Neural cell (in vitro differentiated cells): ENCODE results near the gene MRPL11. TPM values are rescaled to one million over a fixed set of nuclear protein-coding genes. Genes with fewer than 3 reads are reported as not detected.

Experiments used
- H2AFZ ChIP-seq: fragments of 200-600, 300-800 bp; sonication (generic), shearing (Covaris generic); 2 replicates; pipeline ENCODE4 v1.6.0; 2014; ENCODE audit warnings: low read depth, mild to moderate bottlenecking, antibody characterized with exemption, low read length, moderate library complexity
- H3F3A ChIP-seq: fragments of 200-600 bp; shearing (Covaris generic); 2 replicates; pipeline ENCODE4 v1.6.1; 2016; ENCODE audit warnings: mild to moderate bottlenecking, moderate library complexity, mixed read lengths, antibody characterized with exemption, low read length; ENCODE audit not compliant: insufficient read depth, poor library complexity, severe bottlenecking
- H3K27ac ChIP-seq: fragments of 200-600, 300-800 bp; sonication (generic), shearing (Covaris generic); 2 replicates; pipeline ENCODE4 v1.5.1; 2014; ENCODE audit warnings: mild to moderate bottlenecking, low read length, moderate library complexity
- H3K27me3 ChIP-seq: fragments of 300-800, 200-600 bp; sonication (generic), shearing (Covaris generic); 2 replicates; pipeline ENCODE4 v1.6.0; 2014; ENCODE audit warnings: mild to moderate bottlenecking, low read depth, low read length, moderate library complexity; ENCODE audit not compliant: insufficient read depth
- H3K36me3 ChIP-seq: fragments of 300-800, 200-600 bp; sonication (generic), shearing (Covaris generic); 2 replicates; pipeline ENCODE4 v1.5.1; 2014; ENCODE audit warnings: mild to moderate bottlenecking, antibody characterized with exemption, low read length, moderate library complexity; ENCODE audit not compliant: insufficient read depth
- H3K4me2 ChIP-seq: fragments of 300-800, 200-600 bp; sonication (generic), shearing (Covaris generic); 2 replicates; pipeline ENCODE4 v1.6.0; 2014; ENCODE audit warnings: mild to moderate bottlenecking, low read length
- H3K4me3 ChIP-seq: fragments of 300-800, 200-600 bp; sonication (generic), shearing (Covaris generic); 2 replicates; pipeline ENCODE4 v1.5.1; 2014; ENCODE audit warnings: mild to moderate bottlenecking, low read length, moderate library complexity
- H3K79me2 ChIP-seq: fragments of 200-600 bp; shearing (Covaris generic); replicated peaks from 2 replicates; pipeline ENCODE4 v1.6.0; 2014; ENCODE audit warnings: mild to moderate bottlenecking, low read length, moderate library complexity; ENCODE audit not compliant: insufficient read depth
- H3K9ac ChIP-seq: fragments of 300-800, 200-600 bp; sonication (generic), shearing (Covaris generic); 2 replicates; pipeline ENCODE4 v1.6.1; 2016; ENCODE audit warnings: mild to moderate bottlenecking, low read length, mixed read lengths
- H3K9me2 ChIP-seq: fragments of 200-600 bp; shearing (Covaris generic); 2 replicates; pipeline ENCODE4 v1.6.1; 2016; ENCODE audit warnings: mild to moderate bottlenecking, low read length, mixed read lengths; ENCODE audit not compliant: insufficient read depth
- H3K9me3 ChIP-seq: fragments of 200-600, 300-800 bp; sonication (generic), shearing (Covaris generic); 2 replicates; pipeline ENCODE4 v1.6.1; 2016; ENCODE audit warnings: mild to moderate bottlenecking, mixed run types, low read length, moderate library complexity, mixed read lengths
- H4K20me1 ChIP-seq: fragments of 200-600 bp; shearing (Covaris generic); 2 replicates; pipeline ENCODE4 v1.6.1; 2016; ENCODE audit warnings: mild to moderate bottlenecking, mixed run types; ENCODE audit not compliant: insufficient read depth
- EP300 ChIP-seq: fragments of 450-650 bp; conservative IDR thresholded peaks from 2 replicates; pipeline ENCODE4 v1.6.1; 2014; ENCODE audit warnings: antibody characterized with exemption, mild to moderate bottlenecking, moderate library complexity; ENCODE audit not compliant: poor library complexity, severe bottlenecking
- EZH2 ChIP-seq: fragments of 200-600, 300-800 bp; shearing (Covaris generic), sonication (generic); IDR thresholded peaks from 2 replicates; pipeline ENCODE4 v1.6.1; 2014; ENCODE audit warnings: antibody characterized with exemption, low read length, borderline replicate concordance, mild to moderate bottlenecking; ENCODE audit not compliant: insufficient read depth, poor library complexity, severe bottlenecking
- MXI1 ChIP-seq: fragments of 450-650 bp; conservative IDR thresholded peaks from 2 replicates; pipeline ENCODE4 v1.6.1; 2014; ENCODE audit warnings: antibody characterized with exemption, mild to moderate bottlenecking; ENCODE audit not compliant: poor library complexity, severe bottlenecking
- POLR2AphosphoS5 ChIP-seq: IDR thresholded peaks from 2 replicates; pipeline ENCODE4 v1.6.1; 2012
- RAD21 ChIP-seq: fragments of 450-650 bp; conservative IDR thresholded peaks from 2 replicates; pipeline ENCODE4 v1.6.1; 2014; ENCODE audit warnings: antibody characterized with exemption, mild to moderate bottlenecking, moderate library complexity
- SMC3 ChIP-seq: fragments of 450-650 bp; conservative IDR thresholded peaks from 2 replicates; pipeline ENCODE4 v1.6.1; 2014; ENCODE audit warnings: antibody characterized with exemption, mild to moderate bottlenecking, moderate library complexity; ENCODE audit not compliant: poor library complexity
- TAF1 ChIP-seq: IDR thresholded peaks from 2 replicates; pipeline ENCODE4 v1.6.1; 2012; ENCODE audit warnings: low read depth
- polyA plus RNA-seq: library from polyadenylated mRNA; depleted of rRNA; stranded (reverse); fragments of >200 nt; gene quantifications from 2 replicates; pipeline ENCODE4 v1.2.3, GENCODE V29; 2014
- TF ChIP-seq, protein P1 (sequence below): IDR thresholded peaks from 2 replicates; pipeline ENCODE4 v1.6.1; 2012; ENCODE audit warnings: borderline replicate concordance
- TF ChIP-seq, protein P2 (sequence below): fragments of 450-650 bp; IDR thresholded peaks from 2 replicates; pipeline ENCODE4 v1.5.1; 2014; ENCODE audit warnings: antibody characterized with exemption, mild to moderate bottlenecking, moderate library complexity; ENCODE audit not compliant: poor library complexity, severe bottlenecking

MRPL11 gene
- polyA plus RNA-seq, 1 donor from 2014 or later: 50.9 TPM

DNA sequence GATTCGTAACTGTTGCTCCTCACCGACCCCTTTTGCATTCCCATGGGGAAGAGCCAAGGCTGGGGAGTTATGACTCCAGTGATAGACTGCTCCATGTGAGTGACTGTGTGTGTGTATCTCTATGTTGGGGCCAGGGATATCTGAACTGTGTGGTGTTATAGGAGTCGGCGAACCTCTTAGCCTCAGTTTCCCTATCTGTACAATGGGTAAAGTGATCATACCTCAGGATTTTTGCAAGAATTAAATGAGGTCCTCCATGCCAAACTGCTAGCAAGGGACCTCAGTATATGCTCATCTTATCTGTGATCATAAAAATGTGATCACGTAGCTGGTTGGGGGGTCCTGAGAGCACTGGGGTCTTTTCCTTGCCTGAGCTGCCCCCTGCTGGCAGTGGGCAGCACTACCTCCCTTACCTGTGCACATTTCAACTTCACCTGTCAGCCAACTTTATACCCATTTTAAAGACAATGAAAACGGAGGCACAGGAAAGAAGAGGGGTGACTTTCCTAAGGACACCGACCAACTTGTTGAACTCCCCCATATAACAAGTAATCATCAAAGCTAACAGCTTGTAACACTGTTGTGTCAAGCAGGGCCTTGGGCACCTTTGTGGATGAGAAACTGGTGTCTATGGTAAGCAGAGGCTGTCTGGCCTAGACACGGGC is 40.2 kb upstream of the MRPL11 start:
- H3K4me3 ChIP-seq: peak overlapping the region; percentile 95
- H3K27ac ChIP-seq: peak overlapping the region; percentile 86
- no peaks in the 10 kb centered on the region for H3F3A ChIP-seq
- no peaks in the 10 kb centered on the region for H3K9me2 ChIP-seq
- peak overlapping the region; percentile 93 for H3K9ac ChIP-seq
- H3K4me2 ChIP-seq: peak overlapping the region; percentile 71
- H3K27me3 ChIP-seq: no peaks in the 10 kb centered on the region
- TF ChIP-seq SMC3: peak; percentile 48
- no peak for TF ChIP-seq POLR2AphosphoS5
- no peak for TF ChIP-seq TAF1
- TF ChIP-seq, protein P1, sequence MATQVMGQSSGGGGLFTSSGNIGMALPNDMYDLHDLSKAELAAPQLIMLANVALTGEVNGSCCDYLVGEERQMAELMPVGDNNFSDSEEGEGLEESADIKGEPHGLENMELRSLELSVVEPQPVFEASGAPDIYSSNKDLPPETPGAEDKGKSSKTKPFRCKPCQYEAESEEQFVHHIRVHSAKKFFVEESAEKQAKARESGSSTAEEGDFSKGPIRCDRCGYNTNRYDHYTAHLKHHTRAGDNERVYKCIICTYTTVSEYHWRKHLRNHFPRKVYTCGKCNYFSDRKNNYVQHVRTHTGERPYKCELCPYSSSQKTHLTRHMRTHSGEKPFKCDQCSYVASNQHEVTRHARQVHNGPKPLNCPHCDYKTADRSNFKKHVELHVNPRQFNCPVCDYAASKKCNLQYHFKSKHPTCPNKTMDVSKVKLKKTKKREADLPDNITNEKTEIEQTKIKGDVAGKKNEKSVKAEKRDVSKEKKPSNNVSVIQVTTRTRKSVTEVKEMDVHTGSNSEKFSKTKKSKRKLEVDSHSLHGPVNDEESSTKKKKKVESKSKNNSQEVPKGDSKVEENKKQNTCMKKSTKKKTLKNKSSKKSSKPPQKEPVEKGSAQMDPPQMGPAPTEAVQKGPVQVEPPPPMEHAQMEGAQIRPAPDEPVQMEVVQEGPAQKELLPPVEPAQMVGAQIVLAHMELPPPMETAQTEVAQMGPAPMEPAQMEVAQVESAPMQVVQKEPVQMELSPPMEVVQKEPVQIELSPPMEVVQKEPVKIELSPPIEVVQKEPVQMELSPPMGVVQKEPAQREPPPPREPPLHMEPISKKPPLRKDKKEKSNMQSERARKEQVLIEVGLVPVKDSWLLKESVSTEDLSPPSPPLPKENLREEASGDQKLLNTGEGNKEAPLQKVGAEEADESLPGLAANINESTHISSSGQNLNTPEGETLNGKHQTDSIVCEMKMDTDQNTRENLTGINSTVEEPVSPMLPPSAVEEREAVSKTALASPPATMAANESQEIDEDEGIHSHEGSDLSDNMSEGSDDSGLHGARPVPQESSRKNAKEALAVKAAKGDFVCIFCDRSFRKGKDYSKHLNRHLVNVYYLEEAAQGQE: no peak
- no peak for TF ChIP-seq MXI1
- TF ChIP-seq EZH2: no peak
- peak; percentile 45 for TF ChIP-seq RAD21
- TF ChIP-seq, protein P2, sequence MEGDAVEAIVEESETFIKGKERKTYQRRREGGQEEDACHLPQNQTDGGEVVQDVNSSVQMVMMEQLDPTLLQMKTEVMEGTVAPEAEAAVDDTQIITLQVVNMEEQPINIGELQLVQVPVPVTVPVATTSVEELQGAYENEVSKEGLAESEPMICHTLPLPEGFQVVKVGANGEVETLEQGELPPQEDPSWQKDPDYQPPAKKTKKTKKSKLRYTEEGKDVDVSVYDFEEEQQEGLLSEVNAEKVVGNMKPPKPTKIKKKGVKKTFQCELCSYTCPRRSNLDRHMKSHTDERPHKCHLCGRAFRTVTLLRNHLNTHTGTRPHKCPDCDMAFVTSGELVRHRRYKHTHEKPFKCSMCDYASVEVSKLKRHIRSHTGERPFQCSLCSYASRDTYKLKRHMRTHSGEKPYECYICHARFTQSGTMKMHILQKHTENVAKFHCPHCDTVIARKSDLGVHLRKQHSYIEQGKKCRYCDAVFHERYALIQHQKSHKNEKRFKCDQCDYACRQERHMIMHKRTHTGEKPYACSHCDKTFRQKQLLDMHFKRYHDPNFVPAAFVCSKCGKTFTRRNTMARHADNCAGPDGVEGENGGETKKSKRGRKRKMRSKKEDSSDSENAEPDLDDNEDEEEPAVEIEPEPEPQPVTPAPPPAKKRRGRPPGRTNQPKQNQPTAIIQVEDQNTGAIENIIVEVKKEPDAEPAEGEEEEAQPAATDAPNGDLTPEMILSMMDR: peak; percentile 64
- no peak for TF ChIP-seq EP300
- no peaks in the 10 kb centered on the region for H3K9me3 ChIP-seq
- no peak overlapping the region for H2AFZ ChIP-seq
- peaks cover 7% of the 10 kb centered on the region for H3K79me2 ChIP-seq
- H4K20me1 ChIP-seq: no peaks in the 10 kb centered on the region
- no peaks in the 10 kb centered on the region for H3K36me3 ChIP-seq

DNA sequence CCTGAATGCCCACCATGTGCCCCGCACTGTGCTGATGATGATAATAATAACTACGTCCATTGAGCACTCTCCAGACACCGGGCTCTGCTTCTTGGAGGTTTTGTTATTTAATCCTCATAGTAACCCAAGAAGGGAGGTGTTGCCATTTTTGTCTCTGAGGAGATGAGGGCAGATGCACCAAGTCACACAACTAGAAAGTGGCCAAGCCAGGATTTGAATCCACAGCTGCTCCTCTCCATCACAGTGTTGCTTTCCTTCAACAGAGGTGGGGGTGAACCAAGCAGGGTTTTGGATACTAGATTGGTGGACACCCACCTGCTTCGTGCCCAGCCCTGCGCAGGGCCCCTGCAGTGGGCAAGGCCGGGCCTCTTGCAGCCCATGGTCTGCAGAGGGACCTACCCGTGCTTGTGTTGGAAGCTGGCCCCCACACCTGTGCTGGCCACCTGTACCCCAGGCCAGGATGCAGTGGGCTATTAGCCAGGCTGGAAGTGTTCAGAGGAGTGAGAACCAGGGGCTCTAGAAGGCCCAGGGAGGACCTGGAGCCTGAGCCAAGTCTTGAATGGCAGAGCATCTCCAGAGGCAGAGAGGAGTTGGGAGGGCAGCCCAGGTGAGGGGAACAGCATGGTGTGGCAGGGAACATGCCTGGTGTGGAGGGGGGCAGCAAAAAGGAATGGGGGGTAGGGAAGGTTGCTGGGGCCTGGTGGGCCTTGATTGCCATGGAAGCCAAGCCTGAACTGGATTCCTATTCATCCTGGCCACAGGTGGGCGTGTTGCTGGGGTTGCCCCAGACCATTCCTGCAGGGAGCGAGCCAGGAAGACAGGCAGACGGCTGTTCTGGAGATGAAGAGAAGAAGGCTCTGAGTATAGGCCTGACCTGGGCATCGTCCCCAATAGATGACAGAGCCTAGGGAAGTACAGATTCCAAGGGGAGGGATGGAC is 38.9 kb upstream of the MRPL11 start:
- Histone ChIP-seq H4K20me1 (no peaks in the 10 kb centered on the region), H3K9ac (no peak overlapping the region), H3K4me3 (no peak overlapping the region), H3K4me2 (no peak overlapping the region), H3K9me2 (no peaks in the 10 kb centered on the region), H3F3A (no peaks in the 10 kb centered on the region), H3K27me3 (no peaks in the 10 kb centered on the region), H2AFZ (no peak overlapping the region), H3K9me3 (no peaks in the 10 kb centered on the region), H3K27ac (no peak overlapping the region), H3K36me3 (no peaks in the 10 kb centered on the region), H3K79me2 (peaks cover 7% of the 10 kb centered on the region)
- TF ChIP-seq TAF1 (no peak), RAD21 (no peak), MXI1 (no peak), POLR2AphosphoS5 (no peak), EZH2 (no peak), EP300 (no peak), SMC3 (no peak)
- TF ChIP-seq, protein P1: no peak
- TF ChIP-seq, protein P2: no peak
